K562 (cell line): ENCODE results near the gene CEBPE. TPM values are rescaled to one million over a fixed set of nuclear protein-coding genes. Genes with fewer than 3 reads are reported as not detected.
A peak's percentile ranks its signal among the peaks of the same experiment; 100 is the strongest.

Experiments
- ARID1B ChIP-seq: fragments of 450-650 bp; IDR thresholded peaks from 2 replicates; pipeline ENCODE4 v1.6.1; 2016; ENCODE audit warnings: antibody characterized with exemption, mild to moderate bottlenecking, inconsistent platforms
- CEBPB ChIP-seq: fragments of 450-650 bp; IDR thresholded peaks from 2 replicates; pipeline ENCODE4 v1.6.1; 2016; ENCODE audit warnings: missing genetic modification characterization, missing compliant biosample characterization
- CEBPG ChIP-seq, 3 experiments: fragments of 200-800 bp in 1 of 3; sonication (Bioruptor generic) in 1 of 3; sonication (generic) in 1 of 3; formaldehyde crosslinking in 1 of 3; IDR thresholded peaks in 2 of 3; conservative IDR thresholded peaks in 1 of 3; 2 replicates each; pipeline versions ENCODE4 v1.6.1 to v1.8.0; 2016 to 2022; ENCODE audit warnings: missing compliant biosample characterization in 2 of 3, missing genetic modification characterization in 2 of 3, mild to moderate bottlenecking in 1 of 3, missing genetic modification reagents in 1 of 3
- EHMT2 ChIP-seq: fragments of 450-650 bp; IDR thresholded peaks from 2 replicates; pipeline ENCODE4 v1.6.1; 2018; ENCODE audit warnings: antibody characterized with exemption
- ESRRA ChIP-seq: fragments of 450-650 bp; IDR thresholded peaks from 2 replicates; pipeline ENCODE4 v1.6.1; 2014; ENCODE audit warnings: low read depth, mild to moderate bottlenecking, moderate library complexity, borderline replicate concordance
- FOS ChIP-seq: IDR thresholded peaks from 3 replicates; pipeline ENCODE4 v1.6.1; 2011; ENCODE audit not compliant: insufficient read length; ENCODE audit errors: extremely low read depth
- GTF2A2 ChIP-seq: IDR thresholded peaks from 2 replicates; pipeline ENCODE4 v1.6.1; 2016; ENCODE audit warnings: mild to moderate bottlenecking, missing genetic modification characterization, missing compliant biosample characterization
- HBP1 ChIP-seq: fragments of 450-650 bp; formaldehyde crosslinking; IDR thresholded peaks from 2 replicates; pipeline ENCODE4 v1.4.0; 2022; ENCODE audit warnings: missing genetic modification characterization
- HLTF ChIP-seq: fragments of 450-650 bp; IDR thresholded peaks from 2 replicates; pipeline ENCODE4 v1.6.1; 2016
- KDM1A ChIP-seq, 2 experiments: fragments of 450-650 bp; IDR thresholded peaks; 2 replicates each; pipeline ENCODE4 v1.6.1; 2016; ENCODE audit warnings: mild to moderate bottlenecking in 2 of 2
- MAZ ChIP-seq, 2 experiments: fragments of 450-650 bp in 1 of 2; sonication (generic) in 1 of 2; formaldehyde crosslinking; IDR thresholded peaks in 1 of 2; conservative IDR thresholded peaks in 1 of 2; 2 replicates each; pipeline versions ENCODE4 v1.4.0 to v1.5.0; 2020; ENCODE audit warnings: mild to moderate bottlenecking in 1 of 2, missing genetic modification reagents in 1 of 2
- MECOM ChIP-seq: fragments of 250-450 bp; sonication (Bioruptor Pico); IDR thresholded peaks from 2 replicates; pipeline ENCODE4 v1.8.0; 2022; ENCODE audit warnings: inconsistent platforms
- MTA2 ChIP-seq: fragments of 450-650 bp; IDR thresholded peaks from 2 replicates; pipeline ENCODE4 v1.6.1; 2016; ENCODE audit warnings: low read depth
- PHTF2 ChIP-seq: fragments of 250-450 bp; sonication (Bioruptor Pico); IDR thresholded peaks from 2 replicates; pipeline ENCODE4 v1.5.0; 2021; ENCODE audit warnings: mild to moderate bottlenecking
- PPARD ChIP-seq: fragments of 250-450 bp; sonication (Bioruptor Pico); IDR thresholded peaks from 2 replicates; pipeline ENCODE4 v1.8.0; 2022; ENCODE audit warnings: inconsistent platforms, mild to moderate bottlenecking, moderate library complexity
- RBM39 ChIP-seq: fragments of 200-400 bp; formaldehyde crosslinking; optimal IDR thresholded peaks from 2 replicates; pipeline ENCODE3; 2018; ENCODE audit warnings: low read depth, low read length
- RERE ChIP-seq: sonication (generic); formaldehyde crosslinking; IDR thresholded peaks from 2 replicates; pipeline ENCODE4 v1.8.0; 2023; ENCODE audit warnings: missing genetic modification reagents, mild to moderate bottlenecking, borderline replicate concordance
- RUNX1 ChIP-seq: sonication (generic); IDR thresholded peaks from 2 replicates; pipeline ENCODE4 v1.6.1; 2016; ENCODE audit warnings: antibody characterized with exemption, low read depth
- SMAD4 ChIP-seq: fragments of 250-450 bp; sonication (Bioruptor Pico); conservative IDR thresholded peaks from 2 replicates; pipeline ENCODE4 v1.8.0; 2021; ENCODE audit warnings: inconsistent platforms, mild to moderate bottlenecking, moderate library complexity
- STAT5A ChIP-seq: IDR thresholded peaks from 2 replicates; pipeline ENCODE4 v1.6.1; 2012; ENCODE audit warnings: low read length, inconsistent platforms, borderline replicate concordance
- SUPT5H ChIP-seq: fragments of 450-650 bp; IDR thresholded peaks from 2 replicates; pipeline ENCODE4 v1.6.1; 2016
- TBL1XR1 ChIP-seq, 2 experiments: IDR thresholded peaks; 2 replicates each; pipeline ENCODE4 v1.6.1; 2012; ENCODE audit warnings: improper control_type of control experiment in 2 of 2, low read length in 2 of 2, mild to moderate bottlenecking in 1 of 2
- ZBTB17 ChIP-seq: fragments of 450-650 bp; formaldehyde crosslinking; IDR thresholded peaks from 2 replicates; pipeline ENCODE4 v1.4.0; 2020; ENCODE audit warnings: mild to moderate bottlenecking
- ZBTB7A ChIP-seq: IDR thresholded peaks from 2 replicates; pipeline ENCODE4 v1.6.1; 2011; ENCODE audit warnings: low read depth, mild to moderate bottlenecking, low read length, moderate library complexity, borderline replicate concordance; ENCODE audit not compliant: control insufficient read depth
- polyA plus RNA-seq, 8 experiments: library from polyadenylated mRNA; depleted of rRNA in 4 of 8; stranded (reverse) in 5 of 8; unstranded in 3 of 8; fragments of >200 nt; fragmentation: Nextera tagmentation in 2 of 8; fragmentation: Illumina TruSeq in 1 of 8; extraction: Ambion mirVana in 2 of 8; extraction: Trizol in 1 of 8; gene quantifications; 2 replicates each; pipeline versions ENCODE4 v1.2.1 to v1.2.3, GENCODE V29; 2011 to 2014; ENCODE audit warnings: inconsistent platforms in 1 of 8, missing spikeins in 1 of 8
- total RNA-seq, 7 experiments: library from RNA; depleted of rRNA in 6 of 7; stranded (reverse); fragments of >200 nt in 6 of 7; fragmentation: Illumina TruSeq in 2 of 7; extraction: Trizol in 2 of 7; gene quantifications; 2 replicates each; pipeline versions ENCODE4 v1.2.1 to v1.2.3, GENCODE V29; 2011 to 2021; ENCODE audit warnings: low replicate concordance in 1 of 7

CEBPE gene
- total and polyA plus RNA-seq, 9 of the 15 experiments (the other 6 are each of a cell fraction or from before 2014, with no cell fraction given): 0.09 to 0.15 (median 0.13) TPM; not detected in 6

- TF ChIP-seq CEBPB (tag): peak; percentile 85
- TF ChIP-seq RBM39: no peak
- TF ChIP-seq RERE (CRISPR knock-in tag): no peak
- TF ChIP-seq GTF2A2 (tag): no peak
- no peak for TF ChIP-seq PPARD (CRISPR knock-in tag)
- TF ChIP-seq MAZ (CRISPR knock-in tag; conservative IDR thresholded peaks at IDR 0.05 in 1 of 2, IDR thresholded peaks at IDR 0.05 in 1 of 2): peak in 1 of 2 experiments; percentile 43; a peak in 1 of 4 replicates
- no peak for TF ChIP-seq MECOM (CRISPR knock-in tag)
- no peak for TF ChIP-seq STAT5A
- TF ChIP-seq EHMT2: peak; percentile 43; the same call in 1 of the 2 replicates
- TF ChIP-seq RUNX1: no peak
- TF ChIP-seq ESRRA: no peak
- TF ChIP-seq HLTF: 0 out of 2 replicates have a peak, but pooled peaks have one; percentile 22
- no peak for TF ChIP-seq ZBTB17 (CRISPR knock-in tag)
- no peak for TF ChIP-seq FOS
- peak; percentile 69; the same call in 1 of the 2 replicates for TF ChIP-seq SMAD4 (CRISPR knock-in tag)
- peak; percentile 5 to 37; a peak in 1 of 4 replicates for TF ChIP-seq KDM1A (IDR thresholded peaks at IDR 0.05)
- TF ChIP-seq TBL1XR1 (IDR thresholded peaks at IDR 0.05; ENCODE audit: low read length in 2 of 2): peak in 1 of 2 experiments; percentile 64; a peak in 1 of 4 replicates
- no peak for TF ChIP-seq CEBPG (CRISPR knock-in tag; IDR thresholded peaks at IDR 0.05)
- peak; percentile 48 to 58 for TF ChIP-seq CEBPG (tag; conservative IDR thresholded peaks at IDR 0.05 in 1 of 2, IDR thresholded peaks at IDR 0.05 in 1 of 2)
- no peak for TF ChIP-seq HBP1
- TF ChIP-seq SUPT5H: peak; percentile 49; the same call in 1 of the 2 replicates
- TF ChIP-seq ZBTB7A: no peak
- TF ChIP-seq ARID1B: peak; percentile 80
- TF ChIP-seq PHTF2 (CRISPR knock-in tag): no peak
- peak; percentile 8; the same call in 1 of the 2 replicates for TF ChIP-seq MTA2
Measured at GRCh38 chr14:23160924-23161522, 42.0 kb upstream of the CEBPE start (continued).
